Measurements from ENCODE around the gene TRPV5. TPM values are rescaled to one million over a fixed set of nuclear protein-coding genes. Genes with fewer than 3 reads are reported as not detected.

Gene TRPV5
- total RNA-seq, 4 donors from 2014 or later = not detected

DNA sequence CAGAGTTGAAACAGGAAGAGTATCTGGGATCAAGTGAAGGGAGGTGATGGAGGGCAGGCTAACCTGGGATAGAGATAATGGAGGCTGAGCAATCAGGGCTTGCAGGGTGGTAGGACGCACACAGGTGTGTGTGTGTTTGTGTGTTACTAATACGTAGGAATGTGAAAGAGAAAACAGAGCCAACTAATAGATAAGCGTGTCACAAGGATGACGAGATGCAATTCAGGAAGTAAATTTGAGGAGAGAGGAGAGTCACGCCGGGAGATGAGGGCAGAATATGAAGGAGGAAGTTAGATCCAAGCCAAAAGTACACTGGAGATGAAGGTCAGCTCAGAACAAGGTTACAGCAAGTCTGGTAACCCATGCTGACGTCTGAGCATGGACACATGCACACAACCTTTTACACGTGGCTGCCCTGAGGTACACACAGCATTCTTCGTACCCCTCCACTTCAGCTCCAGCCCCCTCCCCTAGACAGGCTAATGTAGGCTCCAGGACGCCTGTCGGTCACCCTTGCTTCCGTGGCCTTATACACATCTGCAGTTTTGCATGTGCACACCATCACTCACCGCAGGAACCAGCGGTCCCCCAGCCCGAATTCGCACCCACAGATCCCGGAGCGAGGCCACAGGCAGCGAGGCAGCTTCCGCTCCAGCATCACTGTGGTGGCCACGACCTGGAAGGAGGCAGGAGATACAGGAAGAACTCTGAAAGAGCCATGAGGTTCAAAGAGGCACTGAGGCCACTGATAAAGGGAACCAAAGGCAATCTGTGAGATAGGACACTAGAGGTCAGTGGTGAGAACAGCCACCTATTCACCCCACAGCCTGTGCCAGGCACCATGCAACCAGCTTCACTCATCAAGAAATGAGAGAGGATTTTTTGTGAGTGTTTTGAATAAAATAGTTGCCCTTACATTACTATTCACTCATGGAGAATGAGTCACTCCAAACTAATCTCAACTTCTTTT lies 24.3 kb downstream of the TRPV5 start:
- Histone ChIP-seq H3K36me3 (no peaks in the 10 kb centered on the region), H3K27ac (no peak overlapping the region), H3K4me3 (no peak overlapping the region), H3K27me3 (peaks cover 0 to 17% (median 0%) of the 10 kb centered on the region in 4 donors), H3K4me1 (peaks cover 0 to 38% (median 0%) of the 10 kb centered on the region in 3 donors), H3K9me3 (no peaks in the 10 kb centered on the region)
- intact Hi-C loops (cut with DNase I) = no loop called here
- WGBS, 2 donors = 65 to 70% methylated on average over 8 to 15 of the region's 21 CpGs
- DNase-seq = no peak
- TF ChIP-seq POLR2A (IDR thresholded peaks at IDR 0.05) = no peak
- TF ChIP-seq, protein P1, sequence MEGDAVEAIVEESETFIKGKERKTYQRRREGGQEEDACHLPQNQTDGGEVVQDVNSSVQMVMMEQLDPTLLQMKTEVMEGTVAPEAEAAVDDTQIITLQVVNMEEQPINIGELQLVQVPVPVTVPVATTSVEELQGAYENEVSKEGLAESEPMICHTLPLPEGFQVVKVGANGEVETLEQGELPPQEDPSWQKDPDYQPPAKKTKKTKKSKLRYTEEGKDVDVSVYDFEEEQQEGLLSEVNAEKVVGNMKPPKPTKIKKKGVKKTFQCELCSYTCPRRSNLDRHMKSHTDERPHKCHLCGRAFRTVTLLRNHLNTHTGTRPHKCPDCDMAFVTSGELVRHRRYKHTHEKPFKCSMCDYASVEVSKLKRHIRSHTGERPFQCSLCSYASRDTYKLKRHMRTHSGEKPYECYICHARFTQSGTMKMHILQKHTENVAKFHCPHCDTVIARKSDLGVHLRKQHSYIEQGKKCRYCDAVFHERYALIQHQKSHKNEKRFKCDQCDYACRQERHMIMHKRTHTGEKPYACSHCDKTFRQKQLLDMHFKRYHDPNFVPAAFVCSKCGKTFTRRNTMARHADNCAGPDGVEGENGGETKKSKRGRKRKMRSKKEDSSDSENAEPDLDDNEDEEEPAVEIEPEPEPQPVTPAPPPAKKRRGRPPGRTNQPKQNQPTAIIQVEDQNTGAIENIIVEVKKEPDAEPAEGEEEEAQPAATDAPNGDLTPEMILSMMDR (IDR thresholded peaks at IDR 0.05) = peak in 2 of 6 experiments; percentile 7 to 37

DNA sequence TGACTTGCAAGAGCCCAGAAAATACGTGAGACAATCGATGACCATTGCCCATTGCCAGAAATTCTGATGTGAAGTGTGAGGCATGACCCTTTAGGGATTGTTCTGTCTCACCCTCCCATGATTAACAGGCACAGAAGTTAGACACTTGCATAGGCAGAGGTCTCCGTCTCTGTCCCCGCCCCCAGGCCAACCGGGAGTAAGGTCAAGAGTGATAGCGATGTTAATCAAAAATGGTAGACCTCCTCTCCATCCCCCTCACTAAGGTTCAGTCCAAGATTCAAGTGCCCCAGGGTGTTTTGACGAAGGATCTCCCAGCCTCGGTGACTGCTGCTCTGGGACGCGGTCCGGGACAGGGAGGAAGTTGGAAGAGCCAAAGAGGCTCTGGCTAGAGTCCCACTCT lies 25.3 kb downstream of the TRPV5 start:
- Histone ChIP-seq H3K27me3 (peaks cover 0 to 17% (median 0%) of the 10 kb centered on the region in 4 donors), H3K4me1 (peaks cover 0 to 29% (median 0%) of the 10 kb centered on the region in 3 donors), H3K4me3 (no peak overlapping the region), H3K9me3 (no peaks in the 10 kb centered on the region), H3K27ac (no peak overlapping the region), H3K36me3 (no peaks in the 10 kb centered on the region)
- intact Hi-C loops (cut with DNase I) = no loop called here
- no peak for DNase-seq
- 58 to 71% methylated on average over 11 of the region's 11 CpGs for WGBS, 2 donors
- TF ChIP-seq POLR2A (IDR thresholded peaks at IDR 0.05) = no peak
- TF ChIP-seq, protein P1 (IDR thresholded peaks at IDR 0.05) = no peak

DNA sequence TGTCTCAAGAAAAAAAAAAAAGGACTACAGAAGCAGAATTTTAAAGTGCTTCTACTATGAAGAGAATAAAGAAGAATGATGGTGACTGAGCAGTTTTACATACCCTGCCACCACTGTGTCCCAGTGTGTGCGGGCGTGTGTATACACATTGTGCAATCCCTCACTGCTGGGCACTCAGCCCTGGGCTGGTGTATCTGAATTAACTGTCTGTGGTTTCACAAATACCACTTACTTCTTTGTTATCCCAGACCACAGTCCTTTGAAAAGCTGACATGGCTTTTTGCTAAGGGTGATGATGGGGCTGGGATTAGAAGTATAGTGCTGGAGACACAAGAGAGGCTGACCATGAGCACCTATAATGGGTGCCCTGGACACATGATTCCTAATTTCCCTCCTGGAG lies 26.9 kb downstream of the TRPV5 start:
- WGBS, 2 donors = 65 to 85% methylated on average over 2 of the region's 2 CpGs
- Histone ChIP-seq H3K36me3 (no peaks in the 10 kb centered on the region), H3K4me1 (peaks cover 0 to 32% (median 0%) of the 10 kb centered on the region in 3 donors), H3K27ac (no peak overlapping the region), H3K9me3 (no peaks in the 10 kb centered on the region), H3K27me3 (peaks cover 0 to 12% (median 0%) of the 10 kb centered on the region in 4 donors), H3K4me3 (no peak overlapping the region)
- TF ChIP-seq POLR2A (IDR thresholded peaks at IDR 0.05) = no peak
- intact Hi-C loops (cut with DNase I) = no loop called here
- DNase-seq = no peak

DNA sequence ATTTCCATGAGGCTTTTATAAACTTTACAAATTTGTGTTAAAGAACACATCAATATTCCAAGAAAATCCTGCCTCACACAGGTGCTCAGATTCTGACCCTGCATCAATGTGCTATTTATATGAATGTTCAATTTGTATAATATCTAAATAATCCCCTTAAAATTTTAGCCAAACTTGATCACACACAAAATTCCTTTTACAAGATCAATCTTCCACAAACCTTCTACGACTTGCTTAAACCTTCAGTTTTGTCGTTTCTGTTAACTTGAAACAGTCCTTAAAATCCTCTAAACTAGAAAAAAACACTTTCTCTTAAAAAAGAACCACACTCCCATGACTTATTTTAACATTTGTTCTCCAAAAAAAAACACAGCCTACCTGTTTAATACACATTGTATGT lies 27.8 kb downstream of the TRPV5 start:
- Histone ChIP-seq H3K4me1 (peaks cover 0 to 41% (median 0%) of the 10 kb centered on the region in 3 donors), H3K4me3 (no peak overlapping the region), H3K27me3 (peaks cover 0 to 7% (median 0%) of the 10 kb centered on the region in 4 donors), H3K36me3 (no peaks in the 10 kb centered on the region), H3K9me3 (no peaks in the 10 kb centered on the region), H3K27ac (no peak overlapping the region)
- intact Hi-C loops (cut with DNase I) = no loop called here
- no peak for DNase-seq
- WGBS, 2 donors = 78 to 83% methylated on average over 2 of the region's 2 CpGs
- TF ChIP-seq, protein P1 (IDR thresholded peaks at IDR 0.05) = no peak
- TF ChIP-seq POLR2A (IDR thresholded peaks at IDR 0.05) = no peak

DNA sequence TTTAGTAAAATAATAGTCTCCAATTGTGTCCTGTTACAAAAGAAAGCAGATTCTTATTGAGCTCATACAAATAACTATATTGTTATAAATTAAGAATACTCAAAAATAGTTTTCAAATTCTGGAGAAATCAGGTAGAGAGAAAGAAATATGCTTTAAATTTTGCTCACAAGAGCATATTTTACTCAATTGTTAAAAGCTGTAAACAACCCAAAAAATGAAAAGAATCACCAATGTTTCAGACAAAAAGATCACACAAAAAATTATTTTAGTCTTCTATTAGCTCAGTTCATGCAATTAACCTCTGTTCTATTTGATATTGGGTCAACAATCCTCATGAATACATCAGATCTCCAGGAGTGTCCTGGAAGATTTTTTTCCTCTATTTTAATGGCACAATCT lies 29.4 kb downstream of the TRPV5 start:
- Histone ChIP-seq H3K9me3 (no peaks in the 10 kb centered on the region), H3K4me1 (peaks cover 0 to 39% (median 0%) of the 10 kb centered on the region in 3 donors), H3K27me3 (peaks cover 0 to 4% (median 0%) of the 10 kb centered on the region in 4 donors), H3K36me3 (no peaks in the 10 kb centered on the region), H3K27ac (no peak overlapping the region), H3K4me3 (no peak overlapping the region)
- DNase-seq = no peak
- intact Hi-C loops (cut with DNase I) = no loop called here
- no peak for TF ChIP-seq POLR2A (IDR thresholded peaks at IDR 0.05)
- TF ChIP-seq, protein P1 (IDR thresholded peaks at IDR 0.05) = no peak
